ENCODE measurements around the gene SSTR1.

The SSTR1 gene

GRCh38 chr14:38238332-38238731 lies 30.6 kb downstream of the SSTR1 start:
- DNase-seq (ENCODE audit: low read depth): no peak

- no peak for DNase-seq (ENCODE audit: low read depth)
These were observed 31.2 kb downstream of the SSTR1 start for GRCh38 chr14:38238878-38239277.

- no peak for DNase-seq (ENCODE audit: low read depth)
These were observed 36.1 kb downstream of the SSTR1 start for GRCh38 chr14:38243696-38244240.

- no peak for DNase-seq (ENCODE audit: low read depth)
These were observed 40.8 kb downstream of the SSTR1 start for GRCh38 chr14:38248321-38249028.

- DNase-seq (ENCODE audit: low read depth): no peak
These were observed 42.6 kb downstream of the SSTR1 start for GRCh38 chr14:38250331-38250730.

- no peak for DNase-seq (ENCODE audit: low read depth)
These were observed 44.5 kb downstream of the SSTR1 start for GRCh38 chr14:38252066-38252710.

- DNase-seq (ENCODE audit: low read depth): no peak
These were observed 46.0 kb downstream of the SSTR1 start for GRCh38 chr14:38253676-38254075.

- no peak for DNase-seq (ENCODE audit: low read depth)
These were observed 47.1 kb downstream of the SSTR1 start for GRCh38 chr14:38254571-38255407.

- no peak for DNase-seq (ENCODE audit: low read depth)
These were observed 47.6 kb downstream of the SSTR1 start for GRCh38 chr14:38255408-38255672.

- no peak for DNase-seq (ENCODE audit: low read depth)
These were observed 48.2 kb downstream of the SSTR1 start, which contains the start of gene CLEC14A for GRCh38 chr14:38255673-38256532. Gene CLEC14A, minus strand, starts transcription at chr14:38256093. Its CDS starts 71 bp downstream, at chr14:38256022.

- no peak for DNase-seq (ENCODE audit: low read depth)
These were observed 48.8 kb downstream of the SSTR1 start for GRCh38 chr14:38256533-38256840.

GRCh38 chr14:38257507-38257906 lies 49.8 kb downstream of the SSTR1 start:
- no peak for DNase-seq (ENCODE audit: low read depth)

GRCh38 chr14:38261620-38262019 lies 53.9 kb downstream of the SSTR1 start:
- DNase-seq (ENCODE audit: low read depth): no peak
